HepG2 (cell line): ENCODE measurements around the gene FALEC. TPM values are rescaled to one million over a fixed set of nuclear protein-coding genes. Genes with fewer than 3 reads are reported as not detected.

ENCODE experiments used
- EED ChIP-seq: sonication (generic); formaldehyde crosslinking; IDR thresholded peaks from 2 replicates; pipeline ENCODE4 v1.5.0; 2020; ENCODE audit warnings: mild to moderate bottlenecking, missing genetic modification reagents
- ELF1 ChIP-seq: sonication (generic); formaldehyde crosslinking; IDR thresholded peaks from 2 replicates; pipeline ENCODE4 v1.4.0; 2020; ENCODE audit warnings: missing genetic modification reagents
- FLYWCH1 ChIP-seq: sonication (generic); formaldehyde crosslinking; IDR thresholded peaks from 2 replicates; pipeline ENCODE4 v1.8.1; 2023; ENCODE audit warnings: mild to moderate bottlenecking, missing genetic modification reagents
- FOXO4 ChIP-seq: sonication (generic); formaldehyde crosslinking; conservative IDR thresholded peaks from 2 replicates; pipeline ENCODE4 v1.8.1; 2023; ENCODE audit warnings: missing genetic modification reagents
- KLF16 ChIP-seq, 2 experiments: sonication (generic) in 1 of 2; formaldehyde crosslinking in 1 of 2; IDR thresholded peaks; 2 replicates each; pipeline versions ENCODE4 v1.6.1 to v1.8.0; 2016 to 2023; ENCODE audit warnings: missing genetic modification reagents in 2 of 2, missing compliant biosample characterization in 1 of 2
- MEIS2 ChIP-seq: sonication (generic); formaldehyde crosslinking; IDR thresholded peaks from 2 replicates; pipeline ENCODE4 v1.9.0; 2021; ENCODE audit warnings: mild to moderate bottlenecking, missing genetic modification reagents
- MYC ChIP-seq: sonication (generic); formaldehyde crosslinking; IDR thresholded peaks from 2 replicates; pipeline ENCODE4 v1.9.0; 2021; ENCODE audit warnings: missing genetic modification reagents, borderline replicate concordance
- NFIB ChIP-seq: sonication (generic); formaldehyde crosslinking; IDR thresholded peaks from 2 replicates; pipeline ENCODE4 v1.9.0; 2021; ENCODE audit warnings: missing genetic modification reagents, mild to moderate bottlenecking, borderline replicate concordance
- PHB2 ChIP-seq: fragments of 450-650 bp; IDR thresholded peaks from 2 replicates; pipeline ENCODE4 v1.6.1; 2018; ENCODE audit not compliant: partially characterized antibody
- PPARG ChIP-seq: conservative IDR thresholded peaks from 2 replicates; pipeline ENCODE4 v1.6.1; 2016; ENCODE audit warnings: missing biosample characterization, missing genetic modification reagents
- SIN3B ChIP-seq: fragments of 150-350 bp; IDR thresholded peaks from 2 replicates; pipeline ENCODE4 v1.6.1; 2014; ENCODE audit warnings: low read length
- SP2 ChIP-seq: sonication (generic); formaldehyde crosslinking; IDR thresholded peaks from 2 replicates; pipeline ENCODE4 v1.5.1; 2020; ENCODE audit warnings: mild to moderate bottlenecking, missing genetic modification reagents
- SRY ChIP-seq: sonication (generic); formaldehyde crosslinking; IDR thresholded peaks from 2 replicates; pipeline ENCODE4 v1.8.0; 2022; ENCODE audit warnings: mild to moderate bottlenecking, missing genetic modification reagents
- TEAD3 ChIP-seq: optimal IDR thresholded peaks from 2 replicates; pipeline ENCODE3; 2016; ENCODE audit warnings: borderline replicate concordance
- TP53 ChIP-seq: sonication (generic); formaldehyde crosslinking; conservative IDR thresholded peaks from 2 replicates; pipeline ENCODE4 v1.4.0; 2020; ENCODE audit warnings: missing genetic modification reagents
- TRIM24 ChIP-seq: sonication (generic); formaldehyde crosslinking; IDR thresholded peaks from 2 replicates; pipeline ENCODE4 v1.8.0; 2022; ENCODE audit warnings: mild to moderate bottlenecking, missing genetic modification reagents
- ZNF124 ChIP-seq: sonication (generic); formaldehyde crosslinking; IDR thresholded peaks from 2 replicates; pipeline ENCODE4 v1.4.0; 2020; ENCODE audit warnings: missing genetic modification reagents
- ZNF142 ChIP-seq: sonication (generic); formaldehyde crosslinking; IDR thresholded peaks from 2 replicates; pipeline ENCODE4 v1.4.0; 2020; ENCODE audit warnings: missing genetic modification reagents
- ZNF33A ChIP-seq: sonication (generic); formaldehyde crosslinking; IDR thresholded peaks from 2 replicates; pipeline ENCODE4 v1.5.1; 2020; ENCODE audit warnings: missing genetic modification reagents, mild to moderate bottlenecking, moderate library complexity, borderline replicate concordance
- ZNF432 ChIP-seq: sonication (generic); formaldehyde crosslinking; IDR thresholded peaks from 2 replicates; pipeline ENCODE4 v1.5.0; 2020; ENCODE audit warnings: missing genetic modification reagents, mild to moderate bottlenecking, borderline replicate concordance
- ZNF605 ChIP-seq: sonication (generic); formaldehyde crosslinking; IDR thresholded peaks from 2 replicates; pipeline ENCODE4 v1.8.0; 2022; ENCODE audit warnings: mild to moderate bottlenecking, missing genetic modification reagents
- ZNF615 ChIP-seq: sonication (generic); formaldehyde crosslinking; IDR thresholded peaks from 2 replicates; pipeline ENCODE4 v1.5.0; 2020; ENCODE audit warnings: mild to moderate bottlenecking, missing genetic modification reagents, borderline replicate concordance
- ZNF746 ChIP-seq: sonication (generic); formaldehyde crosslinking; IDR thresholded peaks from 2 replicates; pipeline ENCODE4 v1.8.0; 2022; ENCODE audit warnings: mild to moderate bottlenecking, missing genetic modification reagents
- polyA plus RNA-seq, 8 experiments: library from polyadenylated mRNA; depleted of rRNA in 3 of 8; stranded (reverse) in 7 of 8; unstranded in 1 of 8; fragments of >200 nt; fragmentation: Illumina TruSeq in 4 of 8; extraction: Trizol in 4 of 8; gene quantifications; 2 replicates each; pipeline versions ENCODE4 v1.2.1 to v1.2.3, GENCODE V29; 2011 to 2016; ENCODE audit warnings: low read depth in 4 of 8, missing spikeins in 1 of 8, mixed read lengths in 1 of 8; ENCODE audit not compliant: insufficient read depth in 1 of 8
- total RNA-seq, 5 experiments: library from RNA; depleted of rRNA; stranded (reverse); fragments of >200 nt; fragmentation: Illumina TruSeq; extraction: Trizol; gene quantifications; 2 replicates each; pipeline ENCODE4 v1.2.3, GENCODE V29; 2016; ENCODE audit warnings: low read depth in 1 of 5
- TF ChIP-seq, protein P1 (sequence below): sonication (generic); formaldehyde crosslinking; IDR thresholded peaks from 2 replicates; pipeline ENCODE4 v1.4.0; 2020; ENCODE audit warnings: mild to moderate bottlenecking, missing genetic modification reagents

Gene FALEC
- total and polyA plus RNA-seq, 2 of the 13 experiments (the other 11 are each of a cell fraction or from before 2014, with no cell fraction given) = 0.33 to 0.71 TPM

GRCh38 chr1:150579110-150579944 is 63.8 kb downstream of the FALEC start, which contains the start of gene MCL1 (continued):
- TF ChIP-seq MYC (CRISPR knock-in tag) (no peak), ZNF33A (CRISPR knock-in tag) (peak; percentile 67; the same call in 1 of the 2 replicates), FLYWCH1 (no peak), PHB2 (no peak), ZNF142 (CRISPR knock-in tag) (peak; percentile 55; the same call in 1 of the 2 replicates), SIN3B (peak; percentile 61; the same call in 1 of the 2 replicates), FOXO4 (no peak), ZNF605 (CRISPR knock-in tag) (peak; percentile 47; the same call in 1 of the 2 replicates), TEAD3 (CRISPR knock-in tag) (no peak), ZNF124 (CRISPR knock-in tag) (no peak), TP53 (CRISPR knock-in tag) (no peak; the same call in 1 of the 2 replicates), NFIB (CRISPR knock-in tag) (no peak), TRIM24 (CRISPR knock-in tag) (no peak), PPARG (CRISPR knock-in tag) (no peak; the same call in 1 of the 2 replicates), KLF16 (CRISPR knock-in tag; IDR thresholded peaks at IDR 0.05) (peak in 1 of 2 experiments; percentile 92; a peak in 2 of 4 replicates), EED (CRISPR knock-in tag) (no peak), ZNF615 (CRISPR knock-in tag) (no peak), ELF1 (peak; percentile 87), MEIS2 (no peak), SP2 (CRISPR knock-in tag) (no peak; the same call in 1 of the 2 replicates), ZNF746 (CRISPR knock-in tag) (no peak), ZNF432 (CRISPR knock-in tag) (no peak), SRY (CRISPR knock-in tag) (no peak)
- TF ChIP-seq, protein P1, sequence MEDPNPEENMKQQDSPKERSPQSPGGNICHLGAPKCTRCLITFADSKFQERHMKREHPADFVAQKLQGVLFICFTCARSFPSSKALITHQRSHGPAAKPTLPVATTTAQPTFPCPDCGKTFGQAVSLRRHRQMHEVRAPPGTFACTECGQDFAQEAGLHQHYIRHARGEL (CRISPR knock-in tag) = no peak
